Mesenchymal stem cell (in vitro differentiated cells and primary cell): ENCODE measurements around the gene MOV10L1.

Experiments used
- DNase-seq: peaks from one replicate; pipeline ENCODE4 v3.0.0-alpha.2; 2013
- H2AFZ ChIP-seq: one replicate; pipeline ENCODE4 v1.6.1; 2013; ENCODE audit warnings: low read depth, mild to moderate bottlenecking, control low read depth, inconsistent platforms, low read length, moderate library complexity
- H2AK5ac ChIP-seq: 2 replicates; pipeline ENCODE4 v1.6.1; 2013; ENCODE audit warnings: low read length, moderate library complexity, mild to moderate bottlenecking, inconsistent platforms; ENCODE audit not compliant: severe bottlenecking
- H2BK120ac ChIP-seq: one replicate; pipeline ENCODE4 v1.6.1; 2013; ENCODE audit warnings: low read depth, mild to moderate bottlenecking, inconsistent platforms, low read length, moderate library complexity
- H2BK12ac ChIP-seq, 2 experiments: one replicate each; pipeline ENCODE4 v1.6.1; 2013; ENCODE audit warnings: inconsistent platforms in 2 of 2, low read length in 2 of 2, mild to moderate bottlenecking in 2 of 2, moderate library complexity in 2 of 2, control low read depth in 1 of 2
- H2BK15ac ChIP-seq: one replicate; pipeline ENCODE4 v1.6.1; 2013; ENCODE audit warnings: mild to moderate bottlenecking, low read depth, inconsistent platforms; ENCODE audit not compliant: poor library complexity, severe bottlenecking
- H2BK5ac ChIP-seq: 2 replicates; pipeline ENCODE4 v1.6.1; 2013; ENCODE audit warnings: low read depth, mild to moderate bottlenecking, low read length, control low read depth, inconsistent platforms; ENCODE audit not compliant: poor library complexity, severe bottlenecking
- H3K14ac ChIP-seq, 2 experiments: one replicate each; pipeline ENCODE4 v1.6.1; 2013; ENCODE audit warnings: inconsistent platforms in 2 of 2, low read length in 2 of 2, control low read depth in 1 of 2, mild to moderate bottlenecking in 1 of 2, moderate library complexity in 1 of 2
- H3K18ac ChIP-seq, 2 experiments: one replicate each; pipeline ENCODE4 v1.6.1; 2013; ENCODE audit warnings: inconsistent platforms in 2 of 2, low read length in 2 of 2, control low read depth in 1 of 2, low read depth in 1 of 2, mild to moderate bottlenecking in 1 of 2
- H3K23ac ChIP-seq, 2 experiments: one replicate each; pipeline ENCODE4 v1.6.1; 2013; ENCODE audit warnings: inconsistent platforms in 2 of 2, low read length in 2 of 2, mild to moderate bottlenecking in 2 of 2, moderate library complexity in 2 of 2, control low read depth in 1 of 2
- H3K27ac ChIP-seq: 2 replicates; pipeline ENCODE4 v1.5.1; 2013; ENCODE audit warnings: mild to moderate bottlenecking, moderate library complexity, low read length, control low read depth, inconsistent platforms; ENCODE audit not compliant: poor library complexity, severe bottlenecking
- H3K27me3 ChIP-seq, 2 experiments: 2 replicates each; pipeline versions ENCODE4 v1.6.1 to v1.7.0; 2013; ENCODE audit warnings: low read length in 2 of 2, mild to moderate bottlenecking in 2 of 2, moderate library complexity in 2 of 2, control low read depth in 1 of 2, inconsistent platforms in 1 of 2; ENCODE audit not compliant: control insufficient read depth in 1 of 2, insufficient read depth in 1 of 2
- H3K36me3 ChIP-seq, 2 experiments: 2 replicates each; pipeline versions ENCODE4 v1.6.1 to v1.7.0; 2013; ENCODE audit warnings: low read length in 2 of 2, control low read depth in 1 of 2, inconsistent platforms in 1 of 2, low read depth in 1 of 2, mild to moderate bottlenecking in 1 of 2; ENCODE audit not compliant: insufficient read depth in 2 of 2, control insufficient read depth in 1 of 2
- H3K4ac ChIP-seq, 2 experiments: one replicate each; pipeline ENCODE4 v1.6.1; 2013; ENCODE audit warnings: inconsistent platforms in 2 of 2, low read length in 2 of 2, mild to moderate bottlenecking in 2 of 2, moderate library complexity in 2 of 2, control low read depth in 1 of 2, low read depth in 1 of 2
- H3K4me1 ChIP-seq: 2 replicates; pipeline ENCODE4 v1.6.1; 2013; ENCODE audit warnings: low read depth, low read length, control low read depth; ENCODE audit not compliant: control insufficient read depth, insufficient read depth
- H3K4me2 ChIP-seq: 2 replicates; pipeline ENCODE4 v1.6.1; 2013; ENCODE audit warnings: low read length, mild to moderate bottlenecking, inconsistent platforms; ENCODE audit not compliant: poor library complexity, severe bottlenecking
- H3K4me3 ChIP-seq, 2 experiments: 2 replicates each; pipeline versions ENCODE4 v1.5.1 to v1.7.0; 2013; ENCODE audit warnings: low read length in 2 of 2, mild to moderate bottlenecking in 2 of 2, control low read depth in 1 of 2, low read depth in 1 of 2; ENCODE audit not compliant: insufficient read depth in 1 of 2
- H3K79me1 ChIP-seq: replicated peaks from 2 replicates; pipeline ENCODE4 v1.6.1; 2013; ENCODE audit warnings: mild to moderate bottlenecking, control low read depth, low read length, inconsistent platforms; ENCODE audit not compliant: poor library complexity, severe bottlenecking
- H3K9ac ChIP-seq: 2 replicates; pipeline ENCODE4 v1.7.0; 2013; ENCODE audit warnings: mild to moderate bottlenecking, low read length, moderate library complexity
- H3K9me3 ChIP-seq: 2 replicates; pipeline ENCODE4 v1.7.0; 2013; ENCODE audit warnings: mild to moderate bottlenecking, low read length; ENCODE audit not compliant: control insufficient read depth
- H4K8ac ChIP-seq: one replicate; pipeline ENCODE4 v1.6.1; 2013; ENCODE audit warnings: inconsistent platforms, mild to moderate bottlenecking, low read length, moderate library complexity
- H4K91ac ChIP-seq: one replicate; pipeline ENCODE4 v1.6.1; 2013; ENCODE audit warnings: mild to moderate bottlenecking, low read length, inconsistent platforms
- WGBS: methylation state at CpG from one replicate; pipeline ENCODE4 v1.1.7; 2013; ENCODE audit warnings: mixed read lengths; 5-methylcytosine and 5-hydroxymethylcytosine counted together

Gene MOV10L1

GRCh38 chr22:50063589-50064393, 26.0 kb upstream of the MOV10L1 start:
- Histone ChIP-seq H3K4me3 (no peak overlapping the region), H2BK12ac (no peak overlapping the region), H3K23ac (no peak overlapping the region), H2BK120ac (no peak overlapping the region), H3K36me3 (no peaks in the 10 kb centered on the region), H3K4me1 (peaks cover 8% of the 10 kb centered on the region), H3K4me2 (no peak overlapping the region), H3K9me3 (no peaks in the 10 kb centered on the region), H2AFZ (no peak overlapping the region), H3K18ac (no peak overlapping the region), H3K9ac (no peak overlapping the region), H3K79me1 (no peaks in the 10 kb centered on the region), H4K91ac (no peak overlapping the region), H3K14ac (no peak overlapping the region), H3K27me3 (peaks cover 38 to 39% of the 10 kb centered on the region in 2 experiments), H3K27ac (no peak overlapping the region), H4K8ac (no peak overlapping the region), H2AK5ac (no peak overlapping the region), H2BK15ac (no peak overlapping the region), H3K4ac (no peak overlapping the region), H2BK5ac (no peak overlapping the region)
- 89% methylated on average over 23 of the region's 23 CpGs for WGBS
- DNase-seq: no peak

GRCh38 chr22:50064453-50064852, 25.4 kb upstream of the MOV10L1 start:
- H4K8ac ChIP-seq: no peak overlapping the region
- no peak overlapping the region for H3K23ac ChIP-seq
- no peak overlapping the region for H3K14ac ChIP-seq
- H3K18ac ChIP-seq: no peak overlapping the region
- 85% methylated on average over 17 of the region's 18 CpGs for WGBS
- H2AK5ac ChIP-seq: no peak overlapping the region
- peaks cover 4% of the 10 kb centered on the region for H3K4me1 ChIP-seq
- no peak overlapping the region for H2BK120ac ChIP-seq
- no peak overlapping the region for H3K4me2 ChIP-seq
- no peak overlapping the region for H3K4me3 ChIP-seq
- H3K79me1 ChIP-seq: no peaks in the 10 kb centered on the region
- DNase-seq: no peak
- no peak overlapping the region for H2BK15ac ChIP-seq
- no peak overlapping the region for H3K27ac ChIP-seq
- H4K91ac ChIP-seq: no peak overlapping the region
- H2AFZ ChIP-seq: no peak overlapping the region
- H3K27me3 ChIP-seq: peaks cover 32 to 35% of the 10 kb centered on the region in 2 experiments
- no peak overlapping the region for H2BK12ac ChIP-seq
- H3K9ac ChIP-seq: no peak overlapping the region
- H3K9me3 ChIP-seq: no peaks in the 10 kb centered on the region
- H3K4ac ChIP-seq: no peak overlapping the region
- H3K36me3 ChIP-seq: no peaks in the 10 kb centered on the region
- no peak overlapping the region for H2BK5ac ChIP-seq

DNA sequence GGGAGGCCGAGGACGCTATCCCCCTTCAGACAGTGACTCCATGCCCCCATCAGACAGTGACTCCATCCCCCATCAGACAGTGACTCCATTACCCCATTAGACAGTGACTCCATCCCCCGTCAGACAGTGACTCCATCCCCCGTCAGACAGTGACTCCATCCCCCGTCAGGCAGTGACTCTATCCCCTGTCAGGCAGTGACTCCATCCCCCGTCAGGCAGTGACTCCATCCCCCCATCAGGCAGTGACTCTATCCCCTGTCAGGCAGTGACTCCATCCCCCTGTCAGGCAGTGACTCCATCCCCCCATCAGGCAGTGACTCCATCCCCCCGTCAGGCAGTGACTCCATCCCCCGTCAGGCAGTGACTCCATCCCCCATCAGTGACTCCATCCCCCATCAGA, 22.6 kb upstream of the MOV10L1 start:
- no peak overlapping the region for H2BK12ac ChIP-seq
- H4K91ac ChIP-seq: no peak overlapping the region
- no peaks in the 10 kb centered on the region for H3K36me3 ChIP-seq
- no peak overlapping the region for H3K23ac ChIP-seq
- H2BK15ac ChIP-seq: no peak overlapping the region
- H3K4me1 ChIP-seq: peaks cover 2% of the 10 kb centered on the region
- DNase-seq: no peak
- no peak overlapping the region for H3K27ac ChIP-seq
- no peaks in the 10 kb centered on the region for H3K79me1 ChIP-seq
- H2AFZ ChIP-seq: no peak overlapping the region
- H3K4ac ChIP-seq: no peak overlapping the region
- peaks cover 12 to 19% of the 10 kb centered on the region in 2 experiments for H3K27me3 ChIP-seq
- no peak overlapping the region for H3K9ac ChIP-seq
- no peak overlapping the region for H2BK120ac ChIP-seq
- H3K4me2 ChIP-seq: no peak overlapping the region
- H4K8ac ChIP-seq: peak overlapping the region; percentile 28
- no peak overlapping the region for H3K18ac ChIP-seq
- WGBS: 87% methylated on average over 6 of the region's 8 CpGs
- no peak overlapping the region for H2AK5ac ChIP-seq
- no peak overlapping the region for H2BK5ac ChIP-seq
- no peak overlapping the region for H3K14ac ChIP-seq
- no peak overlapping the region for H3K4me3 ChIP-seq
- H3K9me3 ChIP-seq: no peaks in the 10 kb centered on the region

DNA sequence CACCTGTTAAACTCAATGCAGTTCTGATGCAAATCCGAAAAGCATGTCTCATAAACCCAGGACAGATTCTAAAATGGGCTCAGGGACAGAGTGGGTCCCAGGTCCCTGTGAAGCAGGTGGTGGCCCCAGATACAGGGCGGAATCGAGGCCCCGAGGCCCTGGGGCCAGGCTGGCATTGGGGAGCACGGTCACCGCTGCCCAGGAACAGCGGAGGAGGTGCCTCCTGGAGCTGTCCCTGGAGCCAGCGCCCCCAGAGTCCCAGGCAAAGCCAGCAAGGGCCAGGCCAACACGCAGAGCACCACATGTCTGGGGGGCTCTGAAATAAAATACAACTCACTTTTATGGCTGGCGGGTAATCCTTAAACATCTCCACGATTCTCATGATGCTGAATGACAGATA, 21.7 kb upstream of the MOV10L1 start:
- Histone ChIP-seq H3K9me3 (no peaks in the 10 kb centered on the region), H2BK12ac (no peak overlapping the region), H3K4me1 (peaks cover 2% of the 10 kb centered on the region), H2BK120ac (no peak overlapping the region), H3K4me2 (no peak overlapping the region), H3K23ac (no peak overlapping the region), H3K79me1 (no peaks in the 10 kb centered on the region), H2AK5ac (no peak overlapping the region), H3K4ac (no peak overlapping the region), H3K27me3 (peaks cover 12 to 17% of the 10 kb centered on the region in 2 experiments), H3K4me3 (no peak overlapping the region), H4K8ac (no peak overlapping the region), H2AFZ (no peak overlapping the region), H3K36me3 (no peaks in the 10 kb centered on the region), H2BK15ac (no peak overlapping the region), H3K14ac (peak overlapping the region in 1 of 2 experiments; percentile 39), H3K9ac (no peak overlapping the region), H4K91ac (no peak overlapping the region), H3K27ac (no peak overlapping the region), H3K18ac (no peak overlapping the region), H2BK5ac (no peak overlapping the region)
- no peak for DNase-seq
- 85% methylated on average over 11 of the region's 11 CpGs for WGBS
